IMR-90 (cell line): ENCODE measurements around the gene POM121L2. TPM values are rescaled to one million over a fixed set of nuclear protein-coding genes. Genes with fewer than 3 reads are reported as not detected.

Source experiments
- ATAC-seq: fragments of 200-7000 bp; cut with Tn5 transposase; 2 replicates; pipeline ENCODE4 v1.9.1; 2020; ENCODE audit warnings: low read depth, mild to moderate bottlenecking, moderate library complexity
- BruUV-seq: library from RNA; stranded (reverse); fragments of 400-500 nt; replicated peaks from 2 replicates; lab custom pipeline; 2021; lab: Mats Ljungman, UMichigan
- CTCF ChIA-PET: fragments of 300-600 bp; formaldehyde crosslinking; extraction: SDS; loops from one replicate; lab custom pipeline; 2021; ENCODE audit warnings: antibody characterized with exemption; lab: Yijun Ruan, JAX
- POLR2A ChIA-PET: fragments of 300-600 bp; sonication (Branson Sonifier 250); formaldehyde crosslinking; loops from one replicate; lab custom pipeline; 2022; ENCODE audit warnings: antibody characterized with exemption; ENCODE audit not compliant: unreplicated experiment; lab: Charles Lee
- DNase-seq: peaks from one replicate; pipeline ENCODE4 v3.0.0; 2013
- H2AFZ ChIP-seq: replicated peaks from 2 replicates; pipeline ENCODE3; 2013; ENCODE audit warnings: low read length, mild to moderate bottlenecking; ENCODE audit not compliant: poor library complexity
- H2AK5ac ChIP-seq: 2 replicates; pipeline ENCODE4 v1.6.1; 2013; ENCODE audit warnings: low read depth, low read length, inconsistent platforms
- H2AK9ac ChIP-seq: replicated peaks from 2 replicates; pipeline ENCODE3; 2013; ENCODE audit warnings: mild to moderate bottlenecking, low read depth, low read length, moderate library complexity; ENCODE audit not compliant: poor library complexity
- H2BK120ac ChIP-seq: 2 replicates; pipeline ENCODE4 v1.6.1; 2013; ENCODE audit warnings: low read depth, low read length, inconsistent platforms
- H2BK15ac ChIP-seq: 3 replicates; pipeline ENCODE4 v1.6.1; 2013; ENCODE audit warnings: low read depth, low read length, inconsistent platforms
- H2BK20ac ChIP-seq: 2 replicates; pipeline ENCODE4 v1.6.1; 2013; ENCODE audit warnings: low read depth, mild to moderate bottlenecking, inconsistent platforms, low read length, moderate library complexity
- H2BK5ac ChIP-seq: 2 replicates; pipeline ENCODE4 v1.6.1; 2013; ENCODE audit warnings: mild to moderate bottlenecking, low read depth, low read length, inconsistent platforms; ENCODE audit not compliant: poor library complexity, severe bottlenecking
- H3K14ac ChIP-seq: replicated peaks from 2 replicates; pipeline ENCODE4 v1.6.1; 2013; ENCODE audit warnings: low read depth, low read length, inconsistent platforms
- H3K18ac ChIP-seq: 2 replicates; pipeline ENCODE4 v1.6.1; 2013; ENCODE audit warnings: low read depth, low read length, control low read depth
- H3K23ac ChIP-seq: 2 replicates; pipeline ENCODE4 v1.6.1; 2013; ENCODE audit warnings: low read depth, low read length, inconsistent platforms
- H3K27ac ChIP-seq: 2 replicates; pipeline ENCODE4 v1.5.1; 2013; ENCODE audit warnings: mild to moderate bottlenecking, control low read depth, low read length; ENCODE audit not compliant: insufficient read depth
- H3K27me3 ChIP-seq: 2 replicates; pipeline ENCODE4 v1.6.1; 2013; ENCODE audit warnings: low read length; ENCODE audit not compliant: control insufficient read depth, insufficient read depth
- H3K36me3 ChIP-seq: 2 replicates; pipeline ENCODE4 v1.6.1; 2013; ENCODE audit warnings: low read length, mixed read lengths; ENCODE audit not compliant: control insufficient read depth, insufficient read depth
- H3K4ac ChIP-seq: 2 replicates; pipeline ENCODE4 v1.6.1; 2013; ENCODE audit warnings: low read depth, low read length, inconsistent platforms
- H3K4me1 ChIP-seq: 2 replicates; pipeline ENCODE4 v1.6.1; 2013; ENCODE audit warnings: low read length, mixed read lengths; ENCODE audit not compliant: control insufficient read depth, insufficient read depth
- H3K4me2 ChIP-seq: 2 replicates; pipeline ENCODE4 v1.6.1; 2013; ENCODE audit warnings: low read depth, mild to moderate bottlenecking, control low read depth, low read length, moderate library complexity
- H3K4me3 ChIP-seq: 2 replicates; pipeline ENCODE4 v1.5.1; 2013; ENCODE audit warnings: low read depth, mild to moderate bottlenecking, control low read depth, low read length, moderate library complexity; ENCODE audit not compliant: insufficient read depth
- H3K56ac ChIP-seq: 2 replicates; pipeline ENCODE4 v1.6.1; 2013; ENCODE audit warnings: low read length, inconsistent platforms; ENCODE audit not compliant: insufficient read depth; ENCODE audit errors: extremely low read depth
- H3K79me1 ChIP-seq, 2 experiments: 2 replicates each; pipeline ENCODE4 v1.6.1; 2013; ENCODE audit warnings: low read length in 2 of 2, inconsistent platforms in 1 of 2, low read depth in 1 of 2
- H3K9ac ChIP-seq: 2 replicates; pipeline ENCODE4 v1.6.1; 2013; ENCODE audit warnings: low read depth, low read length, control low read depth
- H3K9me1 ChIP-seq: 2 replicates; pipeline ENCODE4 v1.6.1; 2013; ENCODE audit warnings: low read length, inconsistent platforms; ENCODE audit not compliant: insufficient read depth
- H3K9me3 ChIP-seq: 2 replicates; pipeline ENCODE4 v1.6.1; 2013; ENCODE audit warnings: low read length; ENCODE audit not compliant: control insufficient read depth, insufficient read depth
- H4K20me1 ChIP-seq: 2 replicates; pipeline ENCODE4 v1.6.1; 2013; ENCODE audit warnings: low read length, inconsistent platforms; ENCODE audit not compliant: insufficient read depth
- H4K5ac ChIP-seq: 2 replicates; pipeline ENCODE4 v1.6.1; 2013; ENCODE audit warnings: mild to moderate bottlenecking, low read depth, low read length, control low read depth
- H4K8ac ChIP-seq, 2 experiments: 2 replicates each; pipeline ENCODE4 v1.6.1; 2013; ENCODE audit warnings: low read depth in 2 of 2, low read length in 2 of 2, control low read depth in 1 of 2, inconsistent platforms in 1 of 2
- H4K91ac ChIP-seq: 2 replicates; pipeline ENCODE4 v1.6.1; 2013; ENCODE audit warnings: low read depth, low read length, inconsistent platforms; ENCODE audit not compliant: insufficient read depth
- BHLHE40 ChIP-seq: fragments of 150-350 bp; IDR thresholded peaks from 2 replicates; pipeline ENCODE4 v1.6.1; 2016; ENCODE audit warnings: mild to moderate bottlenecking, low read depth, low read length
- CEBPB ChIP-seq: IDR thresholded peaks from 2 replicates; pipeline ENCODE4 v1.6.1; 2012; ENCODE audit warnings: low read depth, low read length, improper control_type of control experiment
- FOS ChIP-seq: fragments of 150-350 bp; IDR thresholded peaks from 2 replicates; pipeline ENCODE4 v1.6.1; 2016; ENCODE audit warnings: low read depth, low read length
- MAZ ChIP-seq: IDR thresholded peaks from 2 replicates; pipeline ENCODE4 v1.6.1; 2012; ENCODE audit warnings: low read depth, mild to moderate bottlenecking, low read length, improper control_type of control experiment, moderate library complexity, borderline replicate concordance
- MXI1 ChIP-seq: IDR thresholded peaks from 2 replicates; pipeline ENCODE4 v1.6.1; 2012; ENCODE audit warnings: low read depth, mild to moderate bottlenecking, low read length, moderate library complexity, borderline replicate concordance
- NFE2L2 ChIP-seq: fragments of 150-350 bp; IDR thresholded peaks from 2 replicates; pipeline ENCODE4 v1.6.1; 2016; ENCODE audit warnings: low read depth, mild to moderate bottlenecking, low read length
- WGBS, 2 experiments: methylation state at CpG; one replicate each; pipeline versions ENCODE4 v1.1.5 to v1.1.7; 2013; ENCODE audit warnings: missing lambda C conversion rate in 2 of 2; ENCODE audit not compliant: insufficient read length in 1 of 2; ENCODE audit errors: extremely low coverage in 2 of 2; 5-methylcytosine and 5-hydroxymethylcytosine counted together
- dilution Hi-C: fragments of 300-500 bp; cut with HindIII; formaldehyde crosslinking; loops from one replicate; pipeline ENCODE4 v1.14.3; 2018; ENCODE audit warnings: low sequenced_read_pairs; ENCODE audit not compliant: unreplicated experiment
- in situ Hi-C: fragments of 300-500 bp; cut with MboI; formaldehyde crosslinking; loops from 3 replicates; pipeline ENCODE4 v1.14.3; 2019; ENCODE audit warnings: low sequenced_read_pairs, inconsistent platforms, mixed read lengths
- intact Hi-C: fragments of 100-400 bp; cut with micrococcal nuclease; formaldehyde crosslinking; loops from 2 replicates; pipeline ENCODE4 v1.10.0; 2022
- polyA plus RNA-seq, 3 experiments: library from polyadenylated mRNA; depleted of rRNA; stranded (reverse); fragments of >200 nt; gene quantifications; 2 replicates each; pipeline ENCODE4 v1.2.3, GENCODE V29; 2012; ENCODE audit warnings: low replicate concordance in 1 of 3
- total RNA-seq: library from RNA; depleted of rRNA; stranded (reverse); fragments of >200 nt; gene quantifications from 2 replicates; pipeline ENCODE4 v1.2.3, GENCODE V29; 2012

The POM121L2 gene
- total and polyA plus RNA-seq, 2 of the 4 experiments (the other 2 are of a cell fraction): not detected

GRCh38 chr6:27280064-27280539 lies 32.0 kb downstream of the POM121L2 start:
- Histone ChIP-seq H3K4me3 (peak overlapping the region; percentile 27), H2BK5ac (no peak overlapping the region), H4K5ac (no peak overlapping the region), H2BK120ac (no peak overlapping the region), H2AFZ (no peak overlapping the region), H3K9me1 (no peaks in the 10 kb centered on the region; the same call in 1 of the 2 replicates), H3K4me2 (peak overlapping the region; percentile 77), H3K79me1 (no peaks in the 10 kb centered on the region), H3K56ac (no peak overlapping the region), H4K20me1 (0 out of 2 replicates have a peak, but pooled peaks cover 3% of the 10 kb centered on the region), H2BK15ac (no peak overlapping the region), H2BK20ac (no peak overlapping the region), H3K27me3 (peaks cover 27% of the 10 kb centered on the region), H3K4me1 (no peaks in the 10 kb centered on the region), H3K14ac (no peak overlapping the region), H4K8ac (no peak overlapping the region), H3K27ac (no peak overlapping the region), H2AK9ac (no peak overlapping the region), H3K36me3 (no peaks in the 10 kb centered on the region), H3K9me3 (peaks cover 4% of the 10 kb centered on the region), H3K18ac (no peak overlapping the region), H3K23ac (no peak overlapping the region), H3K4ac (no peak overlapping the region), H4K91ac (no peak overlapping the region), H3K9ac (no peak overlapping the region), H2AK5ac (no peak overlapping the region)
- DNase-seq: peak; percentile 53
- dilution Hi-C loops (no loop called here), in situ Hi-C loops (no loop called here), intact Hi-C loops (loop anchor here (5.0 kb wide), 2 partner anchors 192 to 472 kb away; partner anchors contain the start of gene ZNF184)
- ChIA-PET CTCF (no interaction called here), POLR2A (no interaction called here)
- no TSS peak for BruUV-seq
- TF ChIP-seq BHLHE40 (peak; percentile 83; the same call in 1 of the 2 replicates), CEBPB (peak; percentile 1; the same call in 1 of the 2 replicates), MXI1 (no peak), MAZ (no peak), NFE2L2 (no peak), FOS (peak; percentile 84)
- ATAC-seq: peak; percentile 94
- no CpG with 5 or more reads among the region's 17 CpGs for WGBS, 2 experiments
